Esophagus squamous epithelium (tissue), 4 donors: ENCODE data around the gene PPP2R1B.

Experiments
- POLR2A ChIP-seq, 4 donors: fragments of 450-650 bp; IDR thresholded peaks; one replicate each; pipeline ENCODE4 v1.6.1; 2017; ENCODE audit warnings: antibody characterized with exemption in 4 of 4, mild to moderate bottlenecking in 4 of 4, moderate library complexity in 3 of 4
- TF ChIP-seq, protein P1 (sequence below), 6 experiments: fragments of 450-650 bp in 4 of 6; fragments of 200-600 bp in 2 of 6; sonication (generic) in 2 of 6; IDR thresholded peaks; one replicate each; pipeline ENCODE4 v1.5.1; 2016 to 2019; ENCODE audit warnings: antibody characterized with exemption in 6 of 6, mild to moderate bottlenecking in 4 of 6, moderate library complexity in 4 of 6

DNA sequence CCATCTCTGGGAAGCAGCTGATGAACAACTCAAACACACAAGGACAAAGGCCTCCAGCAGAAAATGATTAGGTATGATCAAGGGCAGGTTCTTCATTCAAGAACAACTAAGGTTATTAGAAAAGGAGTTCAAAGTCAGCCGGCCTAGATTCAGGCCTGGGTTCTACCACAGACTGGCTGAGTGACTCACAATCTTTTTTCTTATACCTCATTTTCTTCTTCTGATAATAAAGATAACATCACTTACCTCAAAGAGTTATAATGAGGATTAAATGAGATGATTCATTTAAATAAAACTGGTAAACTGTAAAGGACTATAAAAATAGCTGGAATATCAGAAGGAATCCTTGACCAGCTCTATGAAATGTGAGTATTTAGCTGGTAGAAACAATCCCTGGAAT lies 49.3 kb upstream of the PPP2R1B start:
- TF ChIP-seq, protein P1, sequence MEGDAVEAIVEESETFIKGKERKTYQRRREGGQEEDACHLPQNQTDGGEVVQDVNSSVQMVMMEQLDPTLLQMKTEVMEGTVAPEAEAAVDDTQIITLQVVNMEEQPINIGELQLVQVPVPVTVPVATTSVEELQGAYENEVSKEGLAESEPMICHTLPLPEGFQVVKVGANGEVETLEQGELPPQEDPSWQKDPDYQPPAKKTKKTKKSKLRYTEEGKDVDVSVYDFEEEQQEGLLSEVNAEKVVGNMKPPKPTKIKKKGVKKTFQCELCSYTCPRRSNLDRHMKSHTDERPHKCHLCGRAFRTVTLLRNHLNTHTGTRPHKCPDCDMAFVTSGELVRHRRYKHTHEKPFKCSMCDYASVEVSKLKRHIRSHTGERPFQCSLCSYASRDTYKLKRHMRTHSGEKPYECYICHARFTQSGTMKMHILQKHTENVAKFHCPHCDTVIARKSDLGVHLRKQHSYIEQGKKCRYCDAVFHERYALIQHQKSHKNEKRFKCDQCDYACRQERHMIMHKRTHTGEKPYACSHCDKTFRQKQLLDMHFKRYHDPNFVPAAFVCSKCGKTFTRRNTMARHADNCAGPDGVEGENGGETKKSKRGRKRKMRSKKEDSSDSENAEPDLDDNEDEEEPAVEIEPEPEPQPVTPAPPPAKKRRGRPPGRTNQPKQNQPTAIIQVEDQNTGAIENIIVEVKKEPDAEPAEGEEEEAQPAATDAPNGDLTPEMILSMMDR (IDR thresholded peaks at IDR 0.05): no peak
- no peak for TF ChIP-seq POLR2A (IDR thresholded peaks at IDR 0.05)
